HG03442 (cell line): ENCODE results near the gene TNS3.
A peak's percentile ranks its signal among the peaks of the same experiment; 100 is the strongest.

Source experiments
- ATAC-seq: cut with Tn5 transposase; IDR thresholded peaks from one replicate; pipeline ENCODE4 v1.9.1; 2021; ENCODE audit warnings: mild to moderate bottlenecking, moderate library complexity; ENCODE audit not compliant: unreplicated experiment

TNS3 gene

GRCh38 chr7:47318395-47319182, 263.3 kb downstream of the TNS3 start:
- ATAC-seq: peak; percentile 85

- no peak for ATAC-seq
Observed at GRCh38 chr7:47317487-47317886, 264.4 kb downstream of the TNS3 start.

DNA sequence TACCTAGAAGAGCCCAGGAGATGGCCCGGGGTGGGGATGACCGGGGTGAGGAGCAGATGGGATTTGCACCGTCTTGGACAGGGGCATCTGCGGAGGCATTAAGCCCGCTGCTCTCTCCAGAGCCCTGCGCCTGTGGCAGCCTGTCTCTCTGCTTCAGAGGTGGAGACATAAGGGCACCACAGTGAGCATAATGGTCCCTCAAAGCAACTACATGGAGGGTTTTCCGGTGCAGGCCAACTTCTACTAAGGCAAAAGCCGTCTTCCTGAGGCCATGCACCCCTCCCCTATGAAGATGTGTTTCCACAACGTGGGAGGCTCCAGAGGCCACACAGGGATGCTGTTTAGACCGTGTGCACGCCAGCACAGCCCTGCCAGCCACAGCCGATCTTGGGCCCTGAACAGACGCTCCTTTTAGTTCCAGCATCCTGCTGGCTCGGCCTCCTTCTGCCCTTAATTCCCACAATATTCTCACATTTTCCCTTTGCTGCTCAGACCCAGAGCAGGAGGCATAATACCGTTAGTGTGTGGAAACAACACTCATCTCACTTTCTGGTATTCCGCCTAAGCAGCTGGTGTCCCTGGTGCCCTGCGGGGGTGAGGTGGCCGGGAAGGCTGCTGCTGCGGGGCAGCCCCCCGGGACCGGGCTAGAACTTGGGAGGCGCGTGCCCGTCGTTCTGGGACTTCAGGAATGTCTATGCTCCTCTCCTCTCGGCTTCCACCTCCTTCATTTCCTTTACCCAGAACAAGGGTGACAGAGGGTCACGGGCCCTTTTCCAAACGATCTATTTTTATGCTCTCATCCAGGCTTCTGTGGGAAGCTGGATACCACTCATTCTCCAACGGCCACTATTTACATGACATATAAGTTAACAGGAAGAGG, 266.9 kb downstream of the TNS3 start:
- ATAC-seq: no peak

DNA sequence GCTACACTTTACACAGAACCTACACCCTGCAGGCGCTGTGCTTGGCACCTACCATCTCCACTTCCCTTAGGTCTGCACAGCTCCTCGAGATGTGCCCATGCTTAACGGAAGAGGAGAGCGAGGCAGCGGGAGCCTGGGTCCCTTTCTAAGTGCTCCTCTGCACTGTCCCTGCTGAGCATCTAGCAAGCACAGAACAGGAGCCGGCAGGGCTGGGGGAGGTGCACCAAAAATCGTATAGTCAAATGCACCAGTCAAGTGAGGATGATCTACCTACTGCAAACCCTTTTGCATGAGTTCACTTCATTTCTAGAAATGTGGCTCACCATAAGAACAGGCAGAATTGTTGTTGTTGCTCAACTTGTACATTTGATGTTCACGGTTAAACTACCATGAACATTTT, 267.7 kb downstream of the TNS3 start:
- ATAC-seq: no peak

DNA sequence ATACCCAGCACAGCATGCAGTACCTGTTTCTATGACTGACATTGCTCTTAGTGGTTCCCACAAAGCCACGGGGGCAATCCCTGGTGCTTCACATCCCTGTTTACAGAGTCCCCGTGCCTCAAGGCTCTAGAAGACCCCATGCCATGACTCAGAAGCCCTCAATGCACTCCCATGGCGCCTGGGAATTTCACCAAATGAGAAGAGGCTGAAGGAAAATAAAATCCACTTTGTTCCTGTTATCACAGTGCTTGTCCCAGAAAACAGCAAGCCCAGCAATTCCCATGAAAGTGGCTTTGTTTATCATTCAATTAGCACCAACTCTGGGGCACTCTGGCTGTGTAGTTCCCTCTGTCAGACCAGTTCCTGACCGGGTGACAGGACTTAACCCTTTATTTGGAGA, 268.3 kb downstream of the TNS3 start:
- ATAC-seq: no peak

DNA sequence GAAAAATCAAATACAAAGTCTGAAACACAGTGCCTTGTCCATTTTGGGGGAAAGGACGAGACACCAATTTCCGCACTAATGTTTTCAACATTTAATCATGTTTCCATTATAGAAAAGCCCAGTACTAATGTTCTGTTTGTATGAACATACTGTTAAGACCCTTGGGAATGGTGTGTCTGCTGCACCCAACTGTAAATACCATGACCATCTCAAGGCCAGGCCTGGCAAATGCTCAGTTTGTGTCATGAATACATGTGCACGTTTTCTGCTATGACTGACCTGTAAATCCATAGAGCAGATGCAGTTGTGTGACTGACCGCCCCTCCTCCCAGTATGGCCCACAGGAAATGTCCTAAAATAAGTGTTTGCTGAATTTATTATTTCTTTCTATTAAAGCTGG, 270.0 kb downstream of the TNS3 start:
- ATAC-seq: no peak

DNA sequence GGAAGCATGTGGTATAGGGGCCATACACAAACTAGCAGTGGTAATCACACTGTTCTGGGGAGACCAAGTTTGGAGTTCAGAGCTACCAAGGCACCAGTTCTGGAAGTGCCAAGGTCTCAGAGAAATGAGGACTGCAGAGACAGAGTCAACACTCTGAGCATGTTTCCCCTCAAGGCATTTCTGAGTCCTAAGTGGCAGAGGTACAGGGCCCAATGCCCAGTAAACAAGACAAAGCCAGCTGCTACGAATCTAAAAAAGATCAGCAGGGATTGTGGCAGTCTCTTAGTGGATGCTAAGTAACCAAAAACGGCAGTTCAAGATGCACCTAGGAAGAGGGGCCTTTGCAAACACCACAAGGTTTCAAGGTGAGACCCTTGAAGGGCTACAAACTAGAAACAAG, 271.9 kb downstream of the TNS3 start:
- no peak for ATAC-seq

DNA sequence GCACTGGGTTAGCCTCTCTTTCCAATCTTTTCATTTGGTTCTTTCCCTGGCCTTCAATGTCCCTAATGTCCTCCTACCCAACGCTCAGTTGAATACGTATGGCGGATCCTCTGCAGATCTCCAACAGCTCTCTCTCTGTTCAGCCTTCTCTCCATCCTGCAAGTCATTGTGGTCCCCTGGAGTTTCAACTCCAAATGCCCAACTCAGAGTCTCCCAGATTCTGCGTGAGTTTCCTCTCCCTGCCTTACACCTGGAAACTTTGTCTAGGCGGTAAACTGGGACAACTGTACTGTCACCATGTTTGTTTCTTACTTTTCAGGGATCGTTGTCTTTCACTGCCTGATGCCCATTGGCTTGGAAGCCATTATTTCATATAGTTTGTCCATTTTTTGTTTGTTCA, 273.1 kb downstream of the TNS3 start:
- no peak for ATAC-seq

DNA sequence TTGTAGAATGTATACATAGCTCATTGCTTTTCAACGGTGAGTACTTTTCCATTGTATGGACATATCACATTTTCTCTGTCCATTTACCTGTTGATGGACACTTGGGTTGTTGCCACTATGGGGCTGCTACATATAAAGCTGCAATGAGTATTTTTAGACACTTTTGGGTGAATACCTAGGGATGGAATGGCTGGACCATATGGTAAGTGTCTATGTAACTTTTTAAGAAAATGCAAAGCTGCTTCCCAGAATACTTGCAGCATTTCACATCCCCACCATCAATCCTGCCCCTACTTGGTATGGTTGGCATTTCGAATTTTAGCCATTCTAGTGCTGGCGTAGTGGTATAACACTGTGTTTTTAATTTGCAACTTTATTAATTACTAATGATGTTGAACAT, 274.6 kb downstream of the TNS3 start:
- no peak for ATAC-seq

- no peak for ATAC-seq
Observed at GRCh38 chr7:47304727-47305719, 276.9 kb downstream of the TNS3 start.

- ATAC-seq: no peak
Observed at GRCh38 chr7:47303695-47304453, 278.0 kb downstream of the TNS3 start.

DNA sequence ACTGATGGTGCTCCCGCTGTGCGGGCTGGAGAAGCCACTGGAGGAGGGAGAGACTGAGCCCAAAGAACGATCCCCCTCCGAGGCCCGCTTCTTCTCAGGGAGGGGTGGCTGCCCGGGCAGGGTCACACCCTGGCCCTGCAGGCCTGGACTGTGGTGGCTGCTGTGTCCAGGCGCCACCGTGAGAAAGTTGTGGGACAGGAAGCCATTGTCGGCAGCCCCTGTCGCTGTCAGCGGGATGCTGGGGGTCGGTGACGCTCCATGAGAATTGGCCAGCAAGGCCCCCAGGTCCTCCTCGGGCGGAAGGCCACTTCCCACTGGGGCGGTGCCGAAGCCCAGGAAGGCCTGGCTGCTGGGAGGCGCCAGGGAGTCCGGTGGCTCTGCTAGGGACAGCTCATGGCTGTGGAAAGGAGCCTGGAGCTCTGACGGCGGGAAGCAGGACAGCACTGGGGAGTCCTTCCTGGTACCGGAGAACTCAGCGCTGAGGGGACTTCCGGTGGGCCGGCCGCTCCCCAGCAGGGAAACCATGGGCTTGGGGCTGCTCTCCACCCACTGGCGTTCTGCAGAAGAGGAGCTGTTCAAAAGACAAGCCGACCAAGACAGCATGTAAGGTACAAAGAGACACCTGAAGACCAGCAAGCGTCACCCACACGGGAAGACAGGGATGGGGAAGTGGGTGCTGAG, 278.8 kb downstream of the TNS3 start:
- ATAC-seq: no peak

DNA sequence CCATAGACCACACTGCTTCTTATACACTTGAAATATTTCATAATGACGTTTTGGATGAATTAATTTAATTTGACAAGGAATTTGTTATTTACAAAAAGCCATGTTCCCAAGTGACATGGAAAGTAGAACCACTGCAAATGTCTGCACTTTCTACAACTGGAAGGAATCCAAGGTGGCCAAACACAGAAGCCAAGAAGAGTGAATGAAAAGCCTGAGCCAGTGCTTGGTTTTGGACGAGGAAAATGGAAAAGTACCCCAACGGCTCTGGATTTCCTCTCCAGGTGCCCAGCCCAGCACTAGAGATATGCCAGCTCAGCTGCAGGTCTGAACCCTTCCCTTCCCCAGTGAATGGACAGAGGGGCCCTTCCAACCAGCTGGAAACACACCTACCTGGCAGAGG, 279.4 kb downstream of the TNS3 start:
- no peak for ATAC-seq

DNA sequence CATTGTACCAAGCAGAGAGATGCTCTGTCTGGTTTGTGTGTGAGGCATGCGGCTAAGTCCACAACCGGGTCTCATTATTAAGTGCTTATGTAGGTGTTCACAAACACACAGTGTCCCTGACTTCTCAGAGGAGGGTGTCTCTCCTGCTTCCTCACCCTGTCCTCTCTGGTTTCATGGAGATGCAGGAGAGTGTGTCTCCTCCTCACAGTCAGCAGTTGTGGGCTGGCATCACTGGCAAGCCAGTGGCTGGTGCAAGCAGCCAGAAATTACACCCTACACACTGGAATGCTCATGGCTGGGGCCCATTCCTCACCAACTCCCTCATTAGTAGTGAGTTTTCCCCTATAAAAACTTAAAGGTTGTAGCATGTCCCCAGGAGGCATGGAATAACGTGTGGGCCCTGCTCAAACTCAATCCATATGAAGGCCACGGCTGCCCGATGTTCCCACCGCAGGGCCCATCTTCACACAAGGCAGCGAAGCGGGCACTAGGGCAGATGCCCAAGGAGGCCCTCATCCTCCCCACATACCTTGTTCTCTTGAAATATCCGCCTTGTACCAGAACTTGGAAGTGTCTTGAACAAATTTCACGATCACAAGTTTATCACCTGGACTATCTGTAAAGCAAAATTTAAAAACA, 280.1 kb downstream of the TNS3 start:
- no peak for ATAC-seq

- no peak for ATAC-seq
Observed at GRCh38 chr7:47301105-47301477, 280.8 kb downstream of the TNS3 start.

DNA sequence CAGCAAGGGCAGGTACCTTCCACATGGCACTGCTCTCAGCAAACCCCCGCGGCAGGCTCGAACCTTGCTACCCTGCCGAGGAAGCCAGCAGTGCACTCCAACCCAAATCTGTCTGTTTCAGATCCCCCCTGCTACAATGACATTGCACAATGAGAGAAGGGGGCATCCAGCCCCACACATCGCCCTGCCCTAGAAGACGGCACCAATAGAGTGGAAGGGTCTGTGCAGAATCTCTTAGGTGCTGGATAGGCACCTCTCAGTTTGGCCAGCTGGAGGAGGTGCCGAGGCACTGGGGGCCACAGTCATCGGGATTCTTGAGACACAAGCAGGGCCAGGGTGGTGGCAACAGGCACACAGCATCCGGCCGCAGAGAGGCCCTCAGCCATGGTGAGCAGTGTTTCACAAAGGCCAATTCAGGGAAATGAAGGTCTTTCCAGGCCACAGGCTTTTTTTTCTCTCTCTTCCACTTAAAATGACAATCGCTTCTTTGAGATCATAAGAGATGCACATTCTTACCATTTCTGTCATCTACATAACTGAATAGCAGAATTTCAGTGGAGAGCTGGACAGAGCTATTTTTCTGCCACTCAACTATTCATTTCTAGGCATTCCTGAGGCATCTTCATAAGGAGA, 281.3 kb downstream of the TNS3 start:
- ATAC-seq: no peak

GRCh38 chr7:47299496-47299895, 282.4 kb downstream of the TNS3 start:
- no peak for ATAC-seq

GRCh38 chr7:47298636-47299035, 283.3 kb downstream of the TNS3 start:
- ATAC-seq: no peak

GRCh38 chr7:47297120-47297519, 284.8 kb downstream of the TNS3 start:
- ATAC-seq: no peak
